WTC11 (cell line): ENCODE measurements around the gene BRI3. TPM values are rescaled to one million over a fixed set of nuclear protein-coding genes. Genes with fewer than 3 reads are reported as not detected.

Source experiments
- ATAC-seq: fragments of 200-7000 bp; cut with Tn5 transposase; 2 replicates; pipeline ENCODE4 v1.10.0; 2021; ENCODE audit warnings: mild to moderate bottlenecking, moderate library complexity
- CTCF ChIA-PET: fragments of 300-600 bp; sonication (Branson Sonifier 250); formaldehyde crosslinking; loops from one replicate; lab custom pipeline; 2021; ENCODE audit warnings: antibody characterized with exemption; lab: Charles Lee
- POLR2A ChIA-PET: fragments of 350-600 bp; sonication (Branson Sonifier 250); formaldehyde crosslinking; loops from one replicate; lab custom pipeline; 2021; ENCODE audit warnings: antibody characterized with exemption; lab: Charles Lee
- DNase-seq: peaks from one replicate; pipeline ENCODE4 v3.0.0; 2021; ENCODE audit warnings: low spot score
- H3K27ac Mint-ChIP-seq: 2 replicates; pipeline ENCODE4 v1.8.0; 2021; ENCODE audit warnings: mixed read lengths
- H3K27me3 Mint-ChIP-seq: 2 replicates; pipeline ENCODE4 v1.8.0; 2021; ENCODE audit warnings: low read depth, mild to moderate bottlenecking, moderate library complexity, mixed read lengths
- H3K36me3 Mint-ChIP-seq: 2 replicates; pipeline ENCODE4 v1.8.0; 2021; ENCODE audit warnings: mixed read lengths
- H3K4me1 Mint-ChIP-seq: 2 replicates; pipeline ENCODE4 v1.8.0; 2022; ENCODE audit warnings: mixed read lengths
- H3K4me3 Mint-ChIP-seq: 2 replicates; pipeline ENCODE4 v1.8.0; 2021; ENCODE audit warnings: mild to moderate bottlenecking, moderate library complexity, mixed read lengths
- H3K9me3 Mint-ChIP-seq: 2 replicates; pipeline ENCODE4 v1.8.0; 2021; ENCODE audit warnings: mixed read lengths
- AFF4 ChIP-seq: sonication (generic); formaldehyde crosslinking; IDR thresholded peaks from 2 replicates; pipeline ENCODE4 v1.8.1; 2023; ENCODE audit warnings: mild to moderate bottlenecking, missing genetic modification reagents, borderline replicate concordance
- ARID4B ChIP-seq: sonication (generic); formaldehyde crosslinking; IDR thresholded peaks from 2 replicates; pipeline ENCODE4 v1.8.0; 2023; ENCODE audit warnings: missing genetic modification reagents, mild to moderate bottlenecking, borderline replicate concordance
- ATF1 ChIP-seq: sonication (generic); formaldehyde crosslinking; IDR thresholded peaks from 2 replicates; pipeline ENCODE4 v1.8.1; 2023; ENCODE audit warnings: mild to moderate bottlenecking, moderate library complexity, missing genetic modification reagents
- CDX4 ChIP-seq: fragments of 250-450 bp; sonication (Bioruptor Pico); IDR thresholded peaks from 2 replicates; pipeline ENCODE4 v1.9.0; 2021; ENCODE audit warnings: moderate library complexity, mild to moderate bottlenecking, inconsistent platforms, borderline replicate concordance
- CTCF ChIP-seq: fragments of 200-600 bp; IDR thresholded peaks from 2 replicates; pipeline ENCODE4 v1.8.0; 2022; ENCODE audit warnings: antibody characterized with exemption
- E2F4 ChIP-seq: sonication (generic); formaldehyde crosslinking; IDR thresholded peaks from 2 replicates; pipeline ENCODE4 v1.8.1; 2022; ENCODE audit warnings: low read depth, mild to moderate bottlenecking, moderate library complexity, missing genetic modification reagents, borderline replicate concordance
- ESRRA ChIP-seq: sonication (generic); formaldehyde crosslinking; IDR thresholded peaks from 2 replicates; pipeline ENCODE4 v1.8.1; 2022; ENCODE audit warnings: mild to moderate bottlenecking, missing genetic modification reagents, borderline replicate concordance
- GRHL2 ChIP-seq: fragments of 250-450 bp; sonication (Bioruptor Pico); IDR thresholded peaks from 2 replicates; pipeline ENCODE4 v1.8.0; 2022; ENCODE audit warnings: mild to moderate bottlenecking, moderate library complexity; ENCODE audit not compliant: insufficient replicate concordance, severe bottlenecking
- GTF2I ChIP-seq: fragments of 250-450 bp; sonication (Bioruptor Pico); conservative IDR thresholded peaks from 2 replicates; pipeline ENCODE4 v1.4.0; 2021; ENCODE audit warnings: mild to moderate bottlenecking
- JUN ChIP-seq: sonication (generic); formaldehyde crosslinking; IDR thresholded peaks from 2 replicates; pipeline ENCODE4 v1.8.0; 2023; ENCODE audit warnings: mild to moderate bottlenecking, missing genetic modification reagents
- NR2C2 ChIP-seq: sonication (generic); formaldehyde crosslinking; IDR thresholded peaks from 2 replicates; pipeline ENCODE4 v1.8.0; 2022; ENCODE audit warnings: mild to moderate bottlenecking, missing genetic modification reagents
- NR3C1 ChIP-seq: sonication (generic); formaldehyde crosslinking; conservative IDR thresholded peaks from 2 replicates; pipeline ENCODE4 v1.8.1; 2023; ENCODE audit warnings: low read depth, mild to moderate bottlenecking, missing genetic modification reagents
- SMAD3 ChIP-seq: sonication (generic); formaldehyde crosslinking; IDR thresholded peaks from 2 replicates; pipeline ENCODE4 v1.8.0; 2022; ENCODE audit warnings: missing genetic modification reagents, mild to moderate bottlenecking, borderline replicate concordance
- TP53 ChIP-seq: sonication (generic); formaldehyde crosslinking; IDR thresholded peaks from 2 replicates; pipeline ENCODE4 v1.8.1; 2023; ENCODE audit warnings: mild to moderate bottlenecking, missing genetic modification reagents
- ZMAT4 ChIP-seq: fragments of 250-450 bp; sonication (Bioruptor Pico); IDR thresholded peaks from 2 replicates; pipeline ENCODE4 v1.9.0; 2021; ENCODE audit warnings: mild to moderate bottlenecking
- ZNF263 ChIP-seq: sonication (generic); formaldehyde crosslinking; IDR thresholded peaks from 2 replicates; pipeline ENCODE4 v1.8.1; 2022; ENCODE audit warnings: low read depth, mild to moderate bottlenecking, moderate library complexity, missing genetic modification reagents
- ZNF317 ChIP-seq: sonication (generic); formaldehyde crosslinking; IDR thresholded peaks from 2 replicates; pipeline ENCODE4 v1.8.1; 2023; ENCODE audit warnings: low read depth, mild to moderate bottlenecking, moderate library complexity, missing genetic modification reagents, borderline replicate concordance
- total RNA-seq: library from RNA; stranded (reverse); gene quantifications from 3 replicates; pipeline ENCODE4 v1.2.3, GENCODE V29; 2021

The BRI3 gene
- total RNA-seq, 1 experiment from 2014 or later = 112 TPM

- TF ChIP-seq AFF4 (CRISPR knock-in tag) = no peak
- no peak for TF ChIP-seq TP53 (CRISPR knock-in tag)
- TF ChIP-seq GRHL2 (CRISPR knock-in tag) = no peak
These were observed 21.8 kb downstream of the BRI3 start (continued) for GRCh38 chr7:98303176-98303865.

- ATAC-seq (peak; percentile 60), DNase-seq (peak; percentile 34)
- ChIA-PET CTCF (no interaction called here), POLR2A (no interaction called here)
- Mint-ChIP-seq H3K9me3 (no peaks in the 10 kb centered on the region), H3K27me3 (peaks cover 2% of the 10 kb centered on the region; the same call in 1 of the 2 replicates), H3K4me1 (peaks cover 14% of the 10 kb centered on the region), H3K27ac (no peak overlapping the region), H3K4me3 (no peak overlapping the region), H3K36me3 (peaks cover 60% of the 10 kb centered on the region)
- TF ChIP-seq E2F4 (CRISPR knock-in tag) (no peak), CDX4 (no peak), CTCF (no peak), TP53 (CRISPR knock-in tag) (no peak)
These were observed 22.4 kb downstream of the BRI3 start for GRCh38 chr7:98303906-98304305.

GRCh38 chr7:98305951-98306535 lies 24.6 kb downstream of the BRI3 start:
- Mint-ChIP-seq H3K9me3 (no peaks in the 10 kb centered on the region), H3K4me1 (peaks cover 11% of the 10 kb centered on the region), H3K27me3 (peaks cover 2% of the 10 kb centered on the region; the same call in 1 of the 2 replicates), H3K4me3 (no peak overlapping the region), H3K36me3 (peaks cover 66% of the 10 kb centered on the region), H3K27ac (peak overlapping the region; percentile 64; the same call in 1 of the 2 replicates)
- CTCF ChIA-PET = no interaction called here
- POLR2A ChIA-PET = no interaction called here
- no peak for ATAC-seq
- DNase-seq = no peak
- TF ChIP-seq ATF1 (CRISPR knock-in tag) = no peak
- no peak for TF ChIP-seq SMAD3 (CRISPR knock-in tag)
- no peak for TF ChIP-seq ZMAT4 (CRISPR knock-in tag)
- no peak for TF ChIP-seq ZNF263 (CRISPR knock-in tag)
- TF ChIP-seq GTF2I = no peak
- TF ChIP-seq JUN (CRISPR knock-in tag) = no peak
- TF ChIP-seq ZNF317 (CRISPR knock-in tag) = no peak
- TF ChIP-seq ESRRA (CRISPR knock-in tag) = no peak
- TF ChIP-seq NR3C1 (CRISPR knock-in tag) = no peak
- no peak for TF ChIP-seq NR2C2
- no peak for TF ChIP-seq ARID4B (CRISPR knock-in tag)
